ENCODE results near the gene ABCA13. TPM values are rescaled to one million over a fixed set of nuclear protein-coding genes. Genes with fewer than 3 reads are reported as not detected.

Gene ABCA13
- total RNA-seq, 1 donor from 2014 or later = 0.02 TPM

- no peaks in the 10 kb centered on the region for H3K27me3 Mint-ChIP-seq (ENCODE audit: low read depth)
- no peak for DNase-seq (ENCODE audit: low spot score)
- H3K4me3 Mint-ChIP-seq (ENCODE audit: low read depth) = no peak overlapping the region
- no peaks in the 10 kb centered on the region for H3K4me1 Mint-ChIP-seq (ENCODE audit: low read depth)
- peaks cover 4% of the 10 kb centered on the region for H3K9me3 Mint-ChIP-seq
- intact Hi-C loops (cut with micrococcal nuclease) = no loop called here
- no peaks in the 10 kb centered on the region for H3K36me3 Mint-ChIP-seq (ENCODE audit: low read depth)
- H3K27ac Mint-ChIP-seq = no peak overlapping the region
These were observed 205.0 kb downstream of the ABCA13 start for GRCh38 chr7:48376263-48376662.

- Mint-ChIP-seq H3K9me3 (no peaks in the 10 kb centered on the region), H3K27me3 (ENCODE audit: low read depth) (no peaks in the 10 kb centered on the region), H3K4me3 (ENCODE audit: low read depth) (no peak overlapping the region), H3K36me3 (ENCODE audit: low read depth) (no peaks in the 10 kb centered on the region), H3K4me1 (ENCODE audit: low read depth) (no peaks in the 10 kb centered on the region), H3K27ac (no peak overlapping the region)
- intact Hi-C loops (cut with micrococcal nuclease) = no loop called here
- DNase-seq (ENCODE audit: low spot score) = no peak
These were observed 209.7 kb downstream of the ABCA13 start for GRCh38 chr7:48380921-48381320.

DNA sequence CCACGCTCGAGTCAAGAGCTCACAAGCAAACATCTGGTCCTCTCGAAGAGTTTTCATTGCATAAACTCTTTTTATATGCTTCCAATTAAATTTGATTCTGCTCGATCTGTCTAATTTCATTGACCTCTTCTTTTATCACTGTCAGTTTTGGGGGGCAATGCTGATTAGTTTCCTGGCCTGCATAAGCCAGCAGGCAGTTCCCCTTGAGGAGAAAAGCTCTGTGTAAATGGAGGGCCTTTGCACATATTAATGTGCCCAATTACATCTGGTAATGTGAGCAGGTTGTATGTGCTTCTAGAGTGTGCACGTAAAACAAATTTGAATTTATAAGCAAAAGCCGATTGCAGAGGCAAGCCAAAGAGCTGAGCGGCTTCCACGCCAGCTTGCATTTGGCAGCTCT, 210.3 kb downstream of the ABCA13 start:
- Mint-ChIP-seq H3K27ac (no peak overlapping the region), H3K36me3 (ENCODE audit: low read depth) (no peaks in the 10 kb centered on the region), H3K4me1 (ENCODE audit: low read depth) (no peaks in the 10 kb centered on the region), H3K4me3 (ENCODE audit: low read depth) (no peak overlapping the region), H3K9me3 (no peaks in the 10 kb centered on the region), H3K27me3 (ENCODE audit: low read depth) (no peaks in the 10 kb centered on the region)
- intact Hi-C loops (cut with micrococcal nuclease) = no loop called here
- DNase-seq (ENCODE audit: low spot score) = no peak

GRCh38 chr7:48384180-48384752, 213.0 kb downstream of the ABCA13 start:
- no peak for DNase-seq (ENCODE audit: low spot score)
- no peaks in the 10 kb centered on the region for H3K36me3 Mint-ChIP-seq (ENCODE audit: low read depth)
- H3K27ac Mint-ChIP-seq = no peak overlapping the region
- no peak overlapping the region for H3K4me3 Mint-ChIP-seq (ENCODE audit: low read depth)
- no peaks in the 10 kb centered on the region for H3K4me1 Mint-ChIP-seq (ENCODE audit: low read depth)
- intact Hi-C loops (cut with micrococcal nuclease) = no loop called here
- H3K27me3 Mint-ChIP-seq (ENCODE audit: low read depth) = peaks cover 6% of the 10 kb centered on the region
- no peaks in the 10 kb centered on the region for H3K9me3 Mint-ChIP-seq

DNA sequence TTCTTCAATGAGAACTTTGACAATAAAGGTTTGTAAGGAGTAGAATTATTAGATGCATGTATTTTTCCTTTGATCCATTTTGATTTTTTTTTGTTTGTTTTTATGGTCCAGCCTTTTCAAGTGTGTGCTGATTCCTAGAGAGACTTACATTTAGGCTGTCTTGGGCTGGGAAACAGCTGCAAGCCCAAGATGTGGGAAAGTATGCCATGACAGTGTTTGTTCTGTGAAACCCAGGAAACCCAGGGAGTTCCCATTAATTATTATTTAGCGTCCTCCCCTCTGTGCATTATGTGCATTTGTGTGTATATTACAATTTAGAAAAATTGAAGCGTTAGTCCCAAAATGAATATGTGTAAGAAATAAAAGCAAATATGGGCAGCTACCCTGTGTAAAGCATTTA, 216.7 kb downstream of the ABCA13 start:
- Mint-ChIP-seq H3K4me3 (ENCODE audit: low read depth) (no peak overlapping the region), H3K9me3 (no peaks in the 10 kb centered on the region), H3K27me3 (ENCODE audit: low read depth) (peaks cover 6% of the 10 kb centered on the region), H3K27ac (no peak overlapping the region), H3K36me3 (ENCODE audit: low read depth) (no peaks in the 10 kb centered on the region), H3K4me1 (ENCODE audit: low read depth) (peaks cover 10% of the 10 kb centered on the region)
- no peak for DNase-seq (ENCODE audit: low spot score)
- intact Hi-C loops (cut with micrococcal nuclease) = no loop called here

GRCh38 chr7:48388911-48389310, 217.7 kb downstream of the ABCA13 start:
- Mint-ChIP-seq H3K9me3 (no peaks in the 10 kb centered on the region), H3K4me1 (ENCODE audit: low read depth) (peaks cover 10% of the 10 kb centered on the region), H3K4me3 (ENCODE audit: low read depth) (no peak overlapping the region), H3K27ac (no peak overlapping the region), H3K27me3 (ENCODE audit: low read depth) (peaks cover 6% of the 10 kb centered on the region), H3K36me3 (ENCODE audit: low read depth) (no peaks in the 10 kb centered on the region)
- intact Hi-C loops (cut with micrococcal nuclease) = no loop called here
- no peak for DNase-seq (ENCODE audit: low spot score)

- no peak overlapping the region for H3K4me3 Mint-ChIP-seq (ENCODE audit: low read depth)
- no peaks in the 10 kb centered on the region for H3K36me3 Mint-ChIP-seq (ENCODE audit: low read depth)
- H3K27ac Mint-ChIP-seq = no peak overlapping the region
- H3K27me3 Mint-ChIP-seq (ENCODE audit: low read depth) = peaks cover 6% of the 10 kb centered on the region
- DNase-seq (ENCODE audit: low spot score) = no peak
- H3K4me1 Mint-ChIP-seq (ENCODE audit: low read depth) = peaks cover 10% of the 10 kb centered on the region
- intact Hi-C loops (cut with micrococcal nuclease) = no loop called here
- no peaks in the 10 kb centered on the region for H3K9me3 Mint-ChIP-seq
These were observed 218.7 kb downstream of the ABCA13 start for GRCh38 chr7:48389977-48390376.

GRCh38 chr7:48390388-48391327, 219.4 kb downstream of the ABCA13 start:
- no peak overlapping the region for H3K27ac Mint-ChIP-seq
- H3K4me3 Mint-ChIP-seq (ENCODE audit: low read depth) = no peak overlapping the region
- no peaks in the 10 kb centered on the region for H3K9me3 Mint-ChIP-seq
- intact Hi-C loops (cut with micrococcal nuclease) = no loop called here
- H3K4me1 Mint-ChIP-seq (ENCODE audit: low read depth) = peaks cover 10% of the 10 kb centered on the region
- no peaks in the 10 kb centered on the region for H3K36me3 Mint-ChIP-seq (ENCODE audit: low read depth)
- no peak for DNase-seq (ENCODE audit: low spot score)
- peaks cover 6% of the 10 kb centered on the region for H3K27me3 Mint-ChIP-seq (ENCODE audit: low read depth)

DNA sequence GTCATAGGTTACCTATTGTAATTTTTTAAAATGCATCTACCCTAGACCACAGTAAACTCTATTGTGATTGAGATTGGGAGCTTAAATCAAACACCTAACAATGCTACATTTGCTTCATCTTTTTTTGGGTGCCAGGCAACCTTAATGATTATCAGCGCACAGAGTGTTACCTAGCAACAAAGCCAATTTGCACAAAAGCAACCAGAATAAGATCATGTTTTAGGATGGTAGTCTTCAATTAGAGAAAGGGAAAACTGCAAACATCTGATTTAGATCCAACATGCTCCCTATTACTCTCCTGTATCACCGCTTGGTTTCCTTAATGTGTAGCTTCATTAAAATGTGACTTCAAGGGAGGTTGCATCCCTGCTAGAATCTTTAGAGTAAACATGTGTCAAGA, 226.9 kb downstream of the ABCA13 start:
- Mint-ChIP-seq H3K27ac (no peak overlapping the region), H3K4me1 (ENCODE audit: low read depth) (no peaks in the 10 kb centered on the region), H3K4me3 (ENCODE audit: low read depth) (no peak overlapping the region), H3K27me3 (ENCODE audit: low read depth) (no peaks in the 10 kb centered on the region), H3K9me3 (no peaks in the 10 kb centered on the region), H3K36me3 (ENCODE audit: low read depth) (no peaks in the 10 kb centered on the region)
- intact Hi-C loops (cut with micrococcal nuclease) = no loop called here
- no peak for DNase-seq (ENCODE audit: low spot score)

GRCh38 chr7:48402721-48403120, 231.5 kb downstream of the ABCA13 start:
- Mint-ChIP-seq H3K4me1 (ENCODE audit: low read depth) (no peaks in the 10 kb centered on the region), H3K36me3 (ENCODE audit: low read depth) (no peaks in the 10 kb centered on the region), H3K27ac (no peak overlapping the region), H3K4me3 (ENCODE audit: low read depth) (no peak overlapping the region), H3K9me3 (no peaks in the 10 kb centered on the region), H3K27me3 (ENCODE audit: low read depth) (no peaks in the 10 kb centered on the region)
- DNase-seq (ENCODE audit: low spot score) = no peak
- intact Hi-C loops (cut with micrococcal nuclease) = no loop called here

DNA sequence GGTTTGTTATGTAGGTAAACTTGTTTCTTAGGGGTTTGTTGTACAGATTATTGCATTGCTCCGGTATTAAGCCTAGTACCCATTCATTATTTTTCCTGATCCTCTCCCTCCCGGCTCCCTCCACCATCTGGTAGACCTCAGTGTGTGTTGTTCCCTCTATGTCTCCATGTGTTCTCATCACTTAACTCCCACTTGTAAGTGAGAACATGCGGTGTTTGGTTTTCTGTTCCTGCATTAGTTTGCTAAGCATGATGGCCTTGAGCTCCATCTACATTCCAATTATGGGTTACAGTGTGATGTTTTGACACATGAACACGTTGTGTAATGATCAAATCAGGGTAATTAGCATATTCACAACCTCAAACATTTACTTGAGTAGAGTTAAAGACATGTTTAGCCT, 237.5 kb downstream of the ABCA13 start:
- no peaks in the 10 kb centered on the region for H3K36me3 Mint-ChIP-seq (ENCODE audit: low read depth)
- no peak overlapping the region for H3K27ac Mint-ChIP-seq
- intact Hi-C loops (cut with micrococcal nuclease) = no loop called here
- H3K4me3 Mint-ChIP-seq (ENCODE audit: low read depth) = no peak overlapping the region
- H3K9me3 Mint-ChIP-seq = no peaks in the 10 kb centered on the region
- H3K27me3 Mint-ChIP-seq (ENCODE audit: low read depth) = no peaks in the 10 kb centered on the region
- H3K4me1 Mint-ChIP-seq (ENCODE audit: low read depth) = peaks cover 3% of the 10 kb centered on the region
- no peak for DNase-seq (ENCODE audit: low spot score)

GRCh38 chr7:48411619-48412018, 240.4 kb downstream of the ABCA13 start:
- DNase-seq (ENCODE audit: low spot score) = no peak

DNA sequence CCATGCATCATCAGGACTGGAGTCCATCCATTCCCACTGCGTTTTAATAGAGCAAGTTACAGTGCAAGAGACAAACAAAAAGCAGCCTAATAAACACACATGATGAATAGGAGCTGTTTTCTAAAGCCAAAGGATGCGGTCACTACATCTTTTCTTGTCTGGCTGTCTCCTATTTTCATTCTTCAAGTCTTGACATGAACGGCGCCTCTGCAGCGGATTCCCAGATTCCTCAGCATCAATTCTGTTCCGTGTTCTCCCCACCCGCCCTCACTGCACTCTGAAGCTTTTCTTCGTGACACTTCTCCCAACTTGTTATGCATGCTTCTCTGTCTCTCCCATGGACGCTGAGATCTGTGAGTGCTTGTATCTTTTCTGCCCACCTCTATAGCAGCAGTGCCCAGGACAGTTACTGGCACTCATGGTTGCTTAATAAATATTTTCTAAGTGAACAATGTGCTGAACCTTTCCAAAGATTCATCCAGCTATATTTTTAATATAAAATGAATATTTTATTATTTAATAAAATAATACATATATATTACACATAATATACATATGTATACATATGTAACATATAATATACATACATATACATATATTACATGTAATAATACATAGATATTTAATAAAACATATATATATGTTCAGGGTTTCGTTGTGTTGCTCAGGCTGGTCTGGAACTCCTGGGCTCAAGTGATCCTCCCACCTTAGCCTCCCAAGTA, 242.9 kb downstream of the ABCA13 start:
- no peak for DNase-seq (ENCODE audit: low spot score)
- no peaks in the 10 kb centered on the region for H3K27me3 Mint-ChIP-seq (ENCODE audit: low read depth)
- H3K4me1 Mint-ChIP-seq (ENCODE audit: low read depth) = peaks cover 3% of the 10 kb centered on the region
- H3K9me3 Mint-ChIP-seq = no peaks in the 10 kb centered on the region
- H3K27ac Mint-ChIP-seq = no peak overlapping the region
- intact Hi-C loops (cut with micrococcal nuclease) = no loop called here
- no peak overlapping the region for H3K4me3 Mint-ChIP-seq (ENCODE audit: low read depth)
- H3K36me3 Mint-ChIP-seq (ENCODE audit: low read depth) = no peaks in the 10 kb centered on the region

More at GRCh38 chr7:48411619-48412018, 240.4 kb downstream of the ABCA13 start:
- Mint-ChIP-seq H3K4me3 (ENCODE audit: low read depth) (no peak overlapping the region), H3K36me3 (ENCODE audit: low read depth) (no peaks in the 10 kb centered on the region), H3K27ac (no peak overlapping the region), H3K27me3 (ENCODE audit: low read depth) (no peaks in the 10 kb centered on the region), H3K9me3 (no peaks in the 10 kb centered on the region), H3K4me1 (ENCODE audit: low read depth) (peaks cover 3% of the 10 kb centered on the region)
- intact Hi-C loops (cut with micrococcal nuclease) = no loop called here

All from activated T-helper 2 cell treated with anti-CD3 and anti-CD28 coated beads, Interferon-gamma antibody, Interleukin-2, Interleukin-4, amounts not matched to agents 10 μg/mL and 5 μg/mL and 100 μg/mL, durations not matched to agents 14 hours and 24 hours and 36 hours (primary cell).